Gastroesophageal sphincter (tissue), 3 donors: ENCODE measurements around the gene EHMT1.

Experiments
- CTCF ChIP-seq, 4 experiments: fragments of 200-600 bp in 2 of 4; fragments of 450-650 bp in 2 of 4; sonication (generic) in 1 of 4; IDR thresholded peaks; one replicate each; pipeline ENCODE4 v1.5.1; 2017 to 2019; ENCODE audit warnings: antibody characterized with exemption in 4 of 4, mild to moderate bottlenecking in 2 of 4, moderate library complexity in 2 of 4
- EP300 ChIP-seq: sonication (generic); formaldehyde crosslinking; IDR thresholded peaks from one replicate; pipeline ENCODE4 v1.6.1; 2017; ENCODE audit warnings: antibody characterized with exemption, mild to moderate bottlenecking
- POLR2A ChIP-seq, 2 donors: fragments of 450-650 bp; IDR thresholded peaks; one replicate each; pipeline ENCODE4 v1.6.1; 2017; ENCODE audit warnings: antibody characterized with exemption in 2 of 2, mild to moderate bottlenecking in 2 of 2, moderate library complexity in 1 of 2

- TF ChIP-seq POLR2A (IDR thresholded peaks at IDR 0.05) (no peak), CTCF (IDR thresholded peaks at IDR 0.05) (no peak), EP300 (no peak)
Measured at GRCh38 chr9:137607141-137607857, 11.5 kb upstream of the EHMT1 start.
